ENCODE results near the gene FAM131B.

- no peak for TF ChIP-seq CTCF (IDR thresholded peaks at IDR 0.05)
- TF ChIP-seq POLR2A (IDR thresholded peaks at IDR 0.05): no peak
Measured at GRCh38 chr7:143341842-143342241, 20.7 kb downstream of the FAM131B start.

Measured in heart left ventricle (tissue), 13 donors.